Mesothelial cell of epicardium (in vitro differentiated cells): Measurements from ENCODE around the gene GTF3C6. TPM values are rescaled to one million over a fixed set of nuclear protein-coding genes. Genes with fewer than 3 reads are reported as not detected.
"Not testable (repeated sequence)": the region's sequence is repeated elsewhere in the genome, so short reads cannot be mapped to it uniquely, and the experiment has no call there.

ENCODE experiments used
- DNase-seq, 2 experiments: peaks; one replicate each; pipeline ENCODE4 v3.0.0; 2021; ENCODE audit warnings: low spot score in 2 of 2; ENCODE audit not compliant: unreplicated experiment in 2 of 2
- H3K27ac Mint-ChIP-seq: 2 replicates; pipeline ENCODE4 v1.8.0; 2021; ENCODE audit warnings: mixed read lengths
- H3K27me3 Mint-ChIP-seq: 2 replicates; pipeline ENCODE4 v1.8.0; 2021; ENCODE audit warnings: low read depth, mixed read lengths
- H3K36me3 Mint-ChIP-seq: 2 replicates; pipeline ENCODE4 v1.8.0; 2021; ENCODE audit warnings: mixed read lengths
- H3K4me1 Mint-ChIP-seq: 2 replicates; pipeline ENCODE4 v1.8.0; 2021; ENCODE audit warnings: mixed read lengths
- H3K4me3 Mint-ChIP-seq: 2 replicates; pipeline ENCODE4 v1.8.0; 2021; ENCODE audit warnings: mild to moderate bottlenecking, moderate library complexity, mixed read lengths
- H3K9me3 Mint-ChIP-seq: 2 replicates; pipeline ENCODE4 v1.8.0; 2021; ENCODE audit warnings: mixed read lengths
- CTCF ChIP-seq: fragments of 200-600 bp; sonication (generic); IDR thresholded peaks from one replicate; pipeline ENCODE4 v1.5.0; 2021; ENCODE audit warnings: antibody characterized with exemption; ENCODE audit not compliant: unreplicated experiment
- total RNA-seq: library from RNA; stranded (reverse); gene quantifications from 3 replicates; pipeline ENCODE4 v1.2.1, GENCODE V29; 2021

Gene GTF3C6
- total RNA-seq, 1 donor from 2014 or later = 58.8 TPM

- no peaks in the 10 kb centered on the region for H3K27me3 Mint-ChIP-seq
- H3K4me3 Mint-ChIP-seq = no peak overlapping the region
- no peak overlapping the region for H3K27ac Mint-ChIP-seq
- DNase-seq = no peak
- H3K4me1 Mint-ChIP-seq = no peaks in the 10 kb centered on the region
- no peaks in the 10 kb centered on the region for H3K9me3 Mint-ChIP-seq
- TF ChIP-seq CTCF = no peak
- H3K36me3 Mint-ChIP-seq = peaks cover 49% of the 10 kb centered on the region
Observed at GRCh38 chr6:110965629-110966229, 7.2 kb downstream of the GTF3C6 start.

GRCh38 chr6:110968661-110969060 is 10.2 kb downstream of the GTF3C6 start:
- H3K27me3 Mint-ChIP-seq, H3K9me3 Mint-ChIP-seq, H3K4me3 Mint-ChIP-seq, DNase-seq, H3K4me1 Mint-ChIP-seq, H3K27ac Mint-ChIP-seq: not testable (repeated sequence)
- peaks cover 33% of the 10 kb centered on the region for H3K36me3 Mint-ChIP-seq

GRCh38 chr6:110971468-110971867 is 13.0 kb downstream of the GTF3C6 start:
- Mint-ChIP-seq H3K27ac (no peak overlapping the region), H3K36me3 (peaks cover 17% of the 10 kb centered on the region), H3K27me3 (no peaks in the 10 kb centered on the region), H3K4me1 (no peaks in the 10 kb centered on the region), H3K9me3 (no peaks in the 10 kb centered on the region), H3K4me3 (no peak overlapping the region)
- DNase-seq = no peak
- TF ChIP-seq CTCF = no peak

GRCh38 chr6:110976575-110976974 is 18.1 kb downstream of the GTF3C6 start:
- Mint-ChIP-seq H3K4me1 (no peaks in the 10 kb centered on the region), H3K9me3 (peaks cover 22% of the 10 kb centered on the region), H3K27ac (no peak overlapping the region), H3K36me3 (peaks cover 16% of the 10 kb centered on the region), H3K4me3 (no peak overlapping the region), H3K27me3 (no peaks in the 10 kb centered on the region)
- TF ChIP-seq CTCF = no peak
- no peak for DNase-seq

- Mint-ChIP-seq H3K4me1 (peaks cover 14% of the 10 kb centered on the region), H3K4me3 (peak overlapping the region; percentile 30), H3K9me3 (peaks cover 22% of the 10 kb centered on the region), H3K36me3 (peaks cover 16% of the 10 kb centered on the region), H3K27ac (no peak overlapping the region), H3K27me3 (no peaks in the 10 kb centered on the region)
- no peak for TF ChIP-seq CTCF
- DNase-seq = no peak
Observed at GRCh38 chr6:110979565-110980101, 21.1 kb downstream of the GTF3C6 start.

- H3K4me1 Mint-ChIP-seq = peaks cover 14% of the 10 kb centered on the region
- H3K4me3 Mint-ChIP-seq = peak overlapping the region; percentile 95
- no peak for TF ChIP-seq CTCF
- DNase-seq = no peak
- peaks cover 16% of the 10 kb centered on the region for H3K36me3 Mint-ChIP-seq
- peaks cover 22% of the 10 kb centered on the region for H3K9me3 Mint-ChIP-seq
- no peaks in the 10 kb centered on the region for H3K27me3 Mint-ChIP-seq
- peak overlapping the region; percentile 62 for H3K27ac Mint-ChIP-seq
Observed at GRCh38 chr6:110980227-110980626, 21.7 kb downstream of the GTF3C6 start.
